ENCODE measurements around the gene NRCAM. TPM values are rescaled to one million over a fixed set of nuclear protein-coding genes. Genes with fewer than 3 reads are reported as not detected.

NRCAM gene
- total and polyA plus RNA-seq, 2 of the 13 experiments (the other 11 are each of a cell fraction or from before 2014, with no cell fraction given): 0.31 to 0.33 TPM

GRCh38 chr7:108367946-108368345 is 88.3 kb downstream of the NRCAM start:
- WGBS (ENCODE audit: low lambda C conversion rate): 68% methylated on average over 6 of the region's 6 CpGs

More at GRCh38 chr7:108367946-108368345, 88.3 kb downstream of the NRCAM start:
- Histone ChIP-seq H3K79me2 (ENCODE audit: insufficient read depth, low read length) (no peaks in the 10 kb centered on the region), H3K36me3 (replicated peaks in 1 of 2; ENCODE audit: control insufficient read depth in 1 of 2, insufficient read depth in 2 of 2, low read length in 2 of 2) (no peaks in the 10 kb centered on the region), H3K4me3 (replicated peaks in 1 of 3; ENCODE audit: insufficient read depth in 1 of 3, low read depth in 2 of 3, low read length in 3 of 3) (no peak overlapping the region), H3K9ac (ENCODE audit: insufficient read depth, low read depth, low read length) (no peak overlapping the region), H3K4me1 (ENCODE audit: insufficient read depth, low read length) (no peaks in the 10 kb centered on the region), H2AFZ (ENCODE audit: low read length) (no peak overlapping the region), H3K27me3 (ENCODE audit: control insufficient read depth in 1 of 2, insufficient read depth in 2 of 2, low read length in 2 of 2) (no peaks in the 10 kb centered on the region), H3K4me2 (ENCODE audit: low read depth, low read length) (no peak overlapping the region), H3K9me3 (ENCODE audit: low read length) (no peaks in the 10 kb centered on the region), H4K20me1 (ENCODE audit: insufficient read depth, low read length) (no peaks in the 10 kb centered on the region), H3K27ac (ENCODE audit: extremely low read length, insufficient read depth, low read length) (no peak overlapping the region)
- TF ChIP-seq MTA3 (CRISPR knock-in tag; IDR thresholded peaks at IDR 0.05) (no peak), ZBTB21 (CRISPR knock-in tag; IDR thresholded peaks at IDR 0.05) (no peak), AHDC1 (CRISPR knock-in tag; IDR thresholded peaks at IDR 0.05; ENCODE audit: borderline replicate concordance) (no peak), KMT2B (CRISPR knock-in tag; IDR thresholded peaks at IDR 0.05) (no peak)
- intact Hi-C loops (cut with micrococcal nuclease; ENCODE audit: unreplicated experiment): no loop called here
- POLR2A ChIA-PET: no interaction called here
- CTCF ChIA-PET (ENCODE audit: low intra/inter-chr PET ratio, low total read pairs): no interaction called here
- ATAC-seq (no peak), FAIRE-seq (no peak), DNase-seq (ENCODE audit: low spot score) (no peak)
- in situ Hi-C loops (cut with HindIII; ENCODE audit: extremely low pct_ligation_motif_present, low pct_unique_long_range_greater_than_20kb): no loop called here
- BruUV-seq (replicated peaks): no TSS peak

All from HepG2 (cell line).